Tongue (tissue), 2 donors: ENCODE results near the gene ARIH1. TPM values are rescaled to one million over a fixed set of nuclear protein-coding genes. Genes with fewer than 3 reads are reported as not detected.

Experiments used
- DNase-seq: peaks from one replicate; pipeline ENCODE4 v3.0.0-alpha.2; 2015
- total RNA-seq: library from RNA; depleted of rRNA; stranded (reverse); fragments of >200 nt; gene quantifications from one replicate; pipeline ENCODE4 v1.2.3, GENCODE V29; 2014

Gene ARIH1
- total RNA-seq, 1 donor from 2014 or later = 70.5 TPM

DNA sequence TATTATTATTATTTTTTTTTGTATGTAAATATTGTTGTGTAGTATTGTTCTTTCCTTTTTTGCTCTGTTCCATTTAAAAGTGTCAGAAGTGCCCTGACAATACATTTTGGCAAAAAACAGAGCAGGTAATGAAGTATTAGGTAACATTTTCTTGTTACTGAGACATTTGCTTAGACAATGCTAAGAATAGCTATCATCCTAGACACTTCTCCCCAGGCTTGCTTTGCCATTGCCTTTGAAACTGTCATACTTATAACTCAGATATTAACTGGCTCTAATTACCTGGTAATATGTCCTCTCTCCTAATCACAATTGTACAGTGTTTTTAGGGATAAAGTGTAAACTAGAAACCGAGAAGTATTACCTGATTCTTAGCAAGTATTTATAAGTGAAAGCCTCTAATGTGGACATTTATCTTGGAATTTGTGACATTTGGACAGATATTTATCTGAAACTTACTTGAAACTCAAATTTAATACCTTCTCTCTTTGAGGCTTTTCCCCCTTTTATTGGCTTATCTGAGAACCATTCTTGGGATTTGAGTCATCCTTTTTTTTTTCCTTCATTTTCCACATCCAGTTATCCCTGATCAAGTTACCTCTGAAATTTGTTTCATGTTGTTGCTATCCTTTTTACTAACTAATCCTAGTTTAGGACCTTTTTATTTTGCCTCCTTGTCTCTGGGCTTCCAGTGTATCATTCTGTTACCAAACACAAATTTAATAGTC, 13.1 kb downstream of the ARIH1 start:
- DNase-seq = no peak

GRCh38 chr15:72488558-72488957, 14.4 kb downstream of the ARIH1 start:
- DNase-seq = no peak

- no peak for DNase-seq
Observed at GRCh38 chr15:72489943-72490554, 15.9 kb downstream of the ARIH1 start.

- no peak for DNase-seq
Observed at GRCh38 chr15:72491768-72492167, 17.6 kb downstream of the ARIH1 start.

- DNase-seq = no peak
Observed at GRCh38 chr15:72492733-72493132, 18.6 kb downstream of the ARIH1 start.

DNA sequence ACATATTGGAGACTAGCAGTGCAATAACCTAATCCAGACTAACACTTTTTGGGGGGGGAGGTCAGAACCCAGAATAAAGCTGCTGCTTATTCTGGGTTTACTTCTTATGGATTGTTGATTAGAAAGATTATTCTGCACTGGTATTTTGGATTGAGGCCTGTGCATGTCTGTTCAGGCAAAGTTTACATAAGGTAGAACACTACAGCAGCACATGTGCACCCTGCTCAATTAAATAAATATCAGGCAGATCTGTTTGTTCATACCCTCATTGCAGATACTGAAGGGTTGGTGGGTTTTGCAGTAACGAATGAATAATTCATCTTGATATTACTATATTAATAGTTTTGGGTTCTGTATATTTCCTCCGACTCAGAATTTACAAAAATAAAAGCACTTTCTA, 19.1 kb downstream of the ARIH1 start:
- DNase-seq = no peak

- DNase-seq = no peak
Observed at GRCh38 chr15:72495007-72495406, 20.9 kb downstream of the ARIH1 start.

DNA sequence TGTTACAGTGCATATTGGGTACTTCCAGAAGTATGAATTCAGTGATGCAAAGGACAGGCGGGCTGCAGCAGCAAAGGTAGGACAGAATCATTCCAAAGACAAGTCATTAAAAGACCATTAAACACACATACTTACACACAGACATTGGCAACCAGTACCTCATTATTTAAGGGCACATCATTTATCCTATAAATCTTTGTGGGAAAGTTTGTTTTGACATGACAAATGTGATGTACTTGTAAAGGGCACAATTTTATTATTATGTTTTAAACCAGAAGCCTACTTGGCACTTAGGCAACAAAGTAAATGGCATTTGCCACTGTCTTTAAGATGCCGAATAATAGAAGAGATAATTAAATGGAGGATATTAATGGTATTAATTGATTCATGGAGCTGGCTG, 22.7 kb downstream of the ARIH1 start:
- no peak for DNase-seq

GRCh38 chr15:72497402-72497801, 23.3 kb downstream of the ARIH1 start:
- DNase-seq = no peak

DNA sequence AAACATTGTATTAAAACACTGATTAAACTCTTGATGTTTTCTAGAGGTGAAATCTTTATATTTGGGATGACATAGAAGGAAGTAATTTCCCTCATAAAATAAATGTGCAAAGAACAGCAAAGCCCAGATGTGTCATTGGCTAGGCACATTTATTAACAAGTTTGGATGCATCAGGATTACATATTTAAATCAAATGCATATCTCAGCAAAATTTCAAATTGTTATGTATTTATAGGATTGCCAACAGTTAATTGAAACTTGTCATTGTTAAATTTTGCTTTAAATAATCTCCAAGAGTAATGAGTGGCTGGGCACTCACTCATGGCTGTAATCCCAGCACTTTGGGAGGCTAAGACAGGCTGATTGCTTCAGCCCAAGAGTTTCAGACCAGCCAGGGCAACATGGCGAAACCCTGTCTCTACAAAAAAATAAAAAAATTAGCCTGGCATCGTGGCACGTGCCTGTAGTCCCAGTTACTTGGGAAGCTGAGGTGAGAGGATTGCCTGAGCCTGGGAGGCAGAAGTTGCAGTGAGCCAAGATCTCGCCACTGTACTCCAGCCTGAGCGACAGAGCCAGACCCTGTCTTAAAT, 28.2 kb downstream of the ARIH1 start:
- DNase-seq = no peak

DNA sequence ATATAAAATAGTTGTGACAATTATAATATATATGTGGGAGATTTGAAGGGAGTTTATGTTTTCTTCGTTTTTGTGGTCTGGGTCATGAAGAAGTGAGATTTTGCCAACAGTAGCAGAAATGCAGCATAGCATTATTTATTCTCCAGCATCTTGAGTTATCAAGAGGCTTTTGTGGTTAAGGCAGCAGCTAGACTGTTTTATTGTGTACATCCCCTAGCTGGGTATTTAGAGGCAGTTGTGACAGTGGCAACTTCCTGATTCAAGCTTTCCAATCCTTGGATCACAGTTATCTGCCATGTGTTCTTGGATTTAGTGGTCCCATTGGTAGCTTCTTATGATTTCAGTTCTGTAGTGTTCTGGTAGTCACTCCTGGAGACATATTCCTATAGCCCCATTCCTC, 29.0 kb downstream of the ARIH1 start:
- no peak for DNase-seq

DNA sequence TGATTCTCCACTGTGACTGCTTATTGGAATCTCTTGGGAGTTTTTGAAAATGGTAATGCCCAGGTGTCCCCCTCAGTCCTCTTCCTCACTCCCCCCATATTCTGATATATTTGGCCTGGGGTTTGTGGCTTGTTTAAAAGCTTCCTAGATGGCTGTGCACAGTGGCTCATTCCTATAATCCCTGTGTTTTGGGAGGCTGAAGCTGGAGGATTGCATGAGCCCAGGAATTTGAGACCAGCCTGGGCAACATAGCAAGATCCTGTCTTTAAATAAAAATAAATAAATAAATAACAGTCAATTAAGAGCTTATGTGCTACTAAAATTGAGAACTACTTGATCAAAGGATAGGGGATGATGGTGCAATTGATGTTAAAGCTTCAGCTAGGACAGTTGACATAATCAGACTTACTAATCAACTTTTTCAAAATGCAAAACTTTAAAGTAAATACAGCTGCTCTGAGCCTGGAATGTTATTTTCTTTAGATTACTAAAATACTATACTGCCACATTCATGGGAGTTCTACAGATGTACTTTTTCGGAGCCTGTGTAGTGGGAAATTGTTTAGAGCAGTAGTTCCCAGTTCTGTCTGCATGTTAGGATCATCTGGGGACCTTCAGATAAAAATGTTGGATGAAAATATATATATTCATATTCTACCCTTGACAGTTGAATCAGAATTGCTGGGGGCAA, 33.4 kb downstream of the ARIH1 start:
- no peak for DNase-seq

DNA sequence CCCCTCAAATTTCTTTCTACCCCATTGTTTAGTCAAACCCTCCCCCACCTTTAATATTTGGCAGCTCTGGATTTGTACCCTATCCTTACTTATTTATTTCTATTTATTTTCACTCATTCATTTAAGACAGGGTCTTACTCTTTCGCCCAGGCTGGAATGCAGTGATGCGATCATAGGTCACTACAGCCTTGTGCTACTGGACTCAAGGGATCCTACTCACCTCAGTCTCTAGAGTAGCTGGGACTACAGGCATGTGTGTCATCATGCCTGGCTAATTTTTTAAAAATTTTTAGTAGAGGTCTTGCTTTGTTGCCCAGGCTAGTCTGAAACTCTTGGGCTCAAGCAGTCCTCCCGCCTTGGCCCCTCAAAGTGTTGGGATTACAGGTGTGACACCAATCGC, 35.4 kb downstream of the ARIH1 start:
- DNase-seq = no peak

DNA sequence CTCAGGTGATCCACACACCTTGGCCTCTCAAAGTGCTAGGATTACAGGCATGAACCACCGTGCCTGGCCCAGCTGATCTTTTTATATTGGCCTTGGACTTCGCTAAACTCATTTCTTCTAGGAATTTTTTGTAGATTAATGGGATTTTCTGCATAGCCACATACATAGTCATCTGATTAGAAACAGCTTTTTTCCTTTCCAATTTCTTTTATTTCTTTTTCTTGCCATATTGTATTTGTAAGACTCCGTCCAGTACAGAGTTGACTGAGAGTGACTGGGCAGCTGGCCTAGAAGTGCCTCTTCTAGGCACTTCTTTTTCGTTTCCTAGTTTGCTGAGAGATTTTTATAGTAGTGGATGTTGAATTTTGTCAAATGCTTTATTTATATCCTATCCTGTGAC, 37.4 kb downstream of the ARIH1 start:
- DNase-seq = no peak

DNA sequence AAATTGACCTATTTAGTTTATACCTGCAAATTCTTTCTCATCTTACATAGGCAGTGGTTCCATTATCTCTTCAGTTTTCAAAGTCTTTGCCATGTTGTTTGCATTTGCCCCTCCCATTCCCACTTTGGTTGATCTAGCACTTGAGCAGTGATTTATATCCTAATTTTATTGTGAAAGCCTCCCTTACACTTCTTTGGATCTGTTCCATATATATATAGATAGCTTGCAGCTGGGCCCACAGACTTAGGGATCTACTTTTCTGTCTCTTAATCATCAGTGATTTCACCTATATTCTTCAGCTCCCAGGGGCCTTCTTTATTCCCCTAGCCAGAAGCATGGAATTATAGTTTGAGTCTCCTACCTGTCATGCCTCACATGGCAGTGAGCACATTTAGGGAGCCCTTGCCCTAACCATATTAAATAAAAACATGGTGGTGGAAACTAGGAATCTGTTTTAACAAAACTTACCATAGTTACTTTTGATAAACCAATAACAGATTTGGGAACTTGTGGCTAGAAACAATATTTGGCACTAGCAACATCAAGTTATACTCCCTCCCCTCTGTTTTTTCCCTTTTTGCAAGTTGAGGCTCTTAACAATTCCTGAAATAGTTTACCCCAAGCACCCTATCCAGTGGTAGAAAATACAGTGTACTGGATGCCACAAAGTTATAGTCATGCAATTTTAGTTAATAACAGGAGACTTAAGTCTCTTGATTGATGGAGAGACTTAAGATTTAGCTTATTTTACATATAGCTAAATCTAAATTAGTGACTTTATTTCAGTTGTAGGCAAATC, 41.7 kb downstream of the ARIH1 start:
- DNase-seq = no peak

DNA sequence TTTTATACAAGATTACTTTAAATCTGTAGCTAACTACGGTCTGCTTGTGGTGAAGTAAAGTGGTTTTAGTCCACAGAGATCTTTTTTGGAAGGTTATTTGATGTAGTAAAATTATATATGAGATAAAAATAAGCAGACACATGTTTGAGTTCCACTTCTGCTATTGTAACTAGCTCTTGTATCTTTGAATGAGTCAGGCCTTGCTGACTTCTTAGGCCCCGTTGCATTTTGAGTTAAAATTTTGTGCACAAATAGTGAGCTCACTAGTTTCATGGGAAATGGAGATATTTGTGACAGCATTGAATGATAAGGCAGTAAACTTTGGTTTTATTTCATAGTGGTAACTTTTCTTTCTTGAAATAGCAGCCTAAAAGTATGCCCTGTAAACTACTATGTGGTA, 42.6 kb downstream of the ARIH1 start:
- DNase-seq = no peak

DNA sequence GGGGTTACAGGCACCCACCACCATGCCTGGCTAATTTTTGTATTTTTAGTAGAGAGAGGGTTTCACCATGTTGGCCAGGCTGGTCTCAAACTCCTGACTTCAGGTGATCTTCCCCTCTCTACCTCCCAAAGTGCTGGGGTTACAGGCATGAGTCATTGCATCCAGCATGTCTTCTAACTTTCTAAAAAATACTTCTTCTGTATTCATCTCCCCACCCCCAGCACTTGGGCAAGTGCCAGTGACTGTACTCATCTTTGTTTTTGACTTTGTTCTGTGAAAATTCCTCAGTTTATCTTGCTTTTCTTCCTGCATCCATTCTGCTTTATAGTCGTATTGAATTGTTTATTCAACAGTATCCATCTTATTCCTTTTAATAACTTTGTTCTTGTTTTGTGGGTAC, 47.6 kb downstream of the ARIH1 start:
- DNase-seq = no peak

DNA sequence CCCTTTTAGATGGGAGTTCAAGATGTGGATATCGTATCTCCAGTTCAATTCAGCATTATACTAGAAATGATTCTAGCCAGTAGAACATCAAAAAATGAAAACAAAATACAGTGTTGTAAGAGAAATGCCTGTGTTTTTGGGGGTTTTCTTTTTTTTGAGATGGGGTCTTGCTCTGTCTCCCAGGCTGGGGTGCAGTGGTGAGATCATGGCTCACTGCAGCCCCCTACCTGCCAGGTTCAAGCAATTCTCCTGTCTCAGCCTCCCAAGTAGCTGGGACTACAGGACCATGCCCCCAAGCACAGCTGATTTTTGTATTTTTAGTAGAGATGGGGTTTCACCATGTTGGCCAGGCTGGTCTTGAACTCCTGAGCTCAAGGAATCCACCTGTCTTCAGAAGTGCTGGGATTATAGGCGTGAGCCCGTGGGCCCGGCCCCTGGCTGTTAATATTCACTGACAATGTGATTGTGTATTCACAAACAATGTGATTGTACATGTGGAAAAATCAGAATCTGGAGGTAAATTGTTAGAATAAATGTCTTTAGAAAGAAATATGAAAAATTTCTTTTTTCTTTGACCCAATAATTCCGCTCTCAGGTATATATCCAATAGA, 59.0 kb downstream of the ARIH1 start:
- no peak for DNase-seq

- DNase-seq = no peak
Observed at GRCh38 chr15:72534523-72534922, 60.4 kb downstream of the ARIH1 start.

- no peak for DNase-seq
Observed at GRCh38 chr15:72535911-72536310, 61.8 kb downstream of the ARIH1 start.

DNA sequence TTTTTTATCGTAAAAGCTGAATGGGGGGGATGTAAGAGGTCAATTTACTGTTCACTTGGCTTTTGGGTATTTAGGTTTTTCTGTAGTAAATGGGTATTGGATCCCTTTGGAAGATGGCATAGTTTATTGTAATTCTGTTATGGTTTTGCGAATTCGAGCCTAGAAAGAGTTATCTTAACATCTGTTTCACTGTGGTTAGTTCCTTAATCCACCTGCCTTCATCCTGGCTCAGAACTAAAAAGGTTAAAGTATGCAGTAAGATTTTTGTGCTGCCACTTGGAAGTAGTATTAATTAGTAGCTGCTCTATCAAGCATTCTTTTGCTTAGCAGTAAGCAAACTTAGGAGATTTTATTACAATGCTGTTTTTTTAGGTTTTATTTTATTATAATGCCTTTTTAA, 62.4 kb downstream of the ARIH1 start:
- no peak for DNase-seq

DNA sequence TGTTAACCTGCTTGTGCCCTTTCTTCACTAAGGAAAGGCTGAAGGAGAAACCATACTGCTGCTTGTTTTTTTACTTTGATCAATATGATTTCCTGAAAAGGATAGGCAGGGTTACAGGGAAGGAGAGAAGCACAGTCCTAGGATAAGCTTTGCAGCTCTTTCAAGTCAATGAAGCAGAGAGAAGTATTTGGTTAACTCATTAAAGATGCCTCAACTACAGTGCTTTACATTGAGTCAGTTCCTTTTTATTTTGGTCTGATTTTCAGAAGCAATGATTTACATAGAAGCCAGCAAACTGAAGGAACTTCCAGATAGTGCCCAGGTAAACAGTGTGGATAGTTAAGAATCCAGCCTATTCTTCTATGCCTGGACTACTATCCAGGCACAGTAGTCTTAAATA, 64.8 kb downstream of the ARIH1 start:
- no peak for DNase-seq
